Glutamatergic neuron (in vitro differentiated cells): ENCODE data around the gene CHPT1. TPM values are rescaled to one million over a fixed set of nuclear protein-coding genes. Genes with fewer than 3 reads are reported as not detected.

Experiments used
- DNase-seq: peaks from one replicate; pipeline ENCODE4 v3.0.0; 2022
- H3K27ac Mint-ChIP-seq: one replicate; pipeline ENCODE4 v1.8.0; 2020; ENCODE audit warnings: mild to moderate bottlenecking, mixed read lengths, inconsistent platforms; ENCODE audit not compliant: unreplicated experiment
- H3K27me3 Mint-ChIP-seq: one replicate; pipeline ENCODE4 v1.8.0; 2020; ENCODE audit warnings: mild to moderate bottlenecking, moderate library complexity, mixed read lengths, inconsistent platforms; ENCODE audit not compliant: unreplicated experiment
- H3K36me3 Mint-ChIP-seq: one replicate; pipeline ENCODE4 v1.8.0; 2020; ENCODE audit warnings: mild to moderate bottlenecking, mixed read lengths, inconsistent platforms; ENCODE audit not compliant: unreplicated experiment
- H3K4me1 Mint-ChIP-seq: one replicate; pipeline ENCODE4 v1.8.0; 2020; ENCODE audit warnings: mild to moderate bottlenecking, low read depth, mixed read lengths, inconsistent platforms; ENCODE audit not compliant: unreplicated experiment
- H3K4me3 Mint-ChIP-seq: one replicate; pipeline ENCODE4 v1.8.0; 2020; ENCODE audit warnings: mild to moderate bottlenecking, mixed read lengths, inconsistent platforms; ENCODE audit not compliant: unreplicated experiment
- H3K9me3 Mint-ChIP-seq: one replicate; pipeline ENCODE4 v1.8.0; 2020; ENCODE audit warnings: mild to moderate bottlenecking, moderate library complexity, mixed read lengths, inconsistent platforms; ENCODE audit not compliant: unreplicated experiment
- CTCF ChIP-seq: fragments of 200-600 bp; sonication (generic); IDR thresholded peaks from one replicate; pipeline ENCODE4 v1.5.0; 2021; ENCODE audit not compliant: partially characterized antibody, unreplicated experiment
- total RNA-seq: library from RNA; stranded (reverse); fragmentation: NEBNext Ultra II Directional; extraction: Animal tissue kit (Norgen Biotek cat#: 25700); gene quantifications from one replicate; pipeline ENCODE4 v1.2.1, GENCODE V29; 2021; ENCODE audit not compliant: unreplicated experiment

Gene CHPT1
- total RNA-seq, 1 donor from 2014 or later, result 9.2 TPM

GRCh38 chr12:101746661-101747060, 49.2 kb downstream of the CHPT1 start:
- H3K27ac Mint-ChIP-seq, result no peak overlapping the region
- H3K4me1 Mint-ChIP-seq, result no peaks in the 10 kb centered on the region
- no peaks in the 10 kb centered on the region for H3K9me3 Mint-ChIP-seq
- H3K4me3 Mint-ChIP-seq, result no peak overlapping the region
- DNase-seq, result no peak
- H3K27me3 Mint-ChIP-seq, result no peaks in the 10 kb centered on the region
- H3K36me3 Mint-ChIP-seq, result no peaks in the 10 kb centered on the region
- no peak for TF ChIP-seq CTCF

GRCh38 chr12:101747697-101748096, 50.3 kb downstream of the CHPT1 start:
- no peaks in the 10 kb centered on the region for H3K9me3 Mint-ChIP-seq
- no peaks in the 10 kb centered on the region for H3K36me3 Mint-ChIP-seq
- H3K4me3 Mint-ChIP-seq, result no peak overlapping the region
- H3K27ac Mint-ChIP-seq, result no peak overlapping the region
- H3K27me3 Mint-ChIP-seq, result no peaks in the 10 kb centered on the region
- H3K4me1 Mint-ChIP-seq, result no peaks in the 10 kb centered on the region
- DNase-seq, result no peak
- no peak for TF ChIP-seq CTCF

GRCh38 chr12:101748907-101749306, 51.5 kb downstream of the CHPT1 start:
- DNase-seq, result no peak
- no peaks in the 10 kb centered on the region for H3K27me3 Mint-ChIP-seq
- no peak for TF ChIP-seq CTCF
- H3K4me1 Mint-ChIP-seq, result no peaks in the 10 kb centered on the region
- H3K36me3 Mint-ChIP-seq, result no peaks in the 10 kb centered on the region
- H3K27ac Mint-ChIP-seq, result no peak overlapping the region
- no peak overlapping the region for H3K4me3 Mint-ChIP-seq
- H3K9me3 Mint-ChIP-seq, result no peaks in the 10 kb centered on the region

GRCh38 chr12:101749657-101750056, 52.2 kb downstream of the CHPT1 start:
- H3K4me3 Mint-ChIP-seq, result no peak overlapping the region
- H3K9me3 Mint-ChIP-seq, result no peaks in the 10 kb centered on the region
- no peaks in the 10 kb centered on the region for H3K36me3 Mint-ChIP-seq
- H3K4me1 Mint-ChIP-seq, result no peaks in the 10 kb centered on the region
- no peaks in the 10 kb centered on the region for H3K27me3 Mint-ChIP-seq
- no peak for TF ChIP-seq CTCF
- no peak for DNase-seq
- no peak overlapping the region for H3K27ac Mint-ChIP-seq

GRCh38 chr12:101750152-101750551, 52.7 kb downstream of the CHPT1 start:
- no peaks in the 10 kb centered on the region for H3K4me1 Mint-ChIP-seq
- H3K36me3 Mint-ChIP-seq, result no peaks in the 10 kb centered on the region
- no peaks in the 10 kb centered on the region for H3K27me3 Mint-ChIP-seq
- no peak for DNase-seq
- no peak for TF ChIP-seq CTCF
- H3K27ac Mint-ChIP-seq, result no peak overlapping the region
- H3K9me3 Mint-ChIP-seq, result no peaks in the 10 kb centered on the region
- no peak overlapping the region for H3K4me3 Mint-ChIP-seq
